ENCODE results near the gene ZCCHC17.

GRCh38 chr1:31410871-31411270 is 114.0 kb downstream of the ZCCHC17 start:
- no peak for TF ChIP-seq CTCF (IDR thresholded peaks at IDR 0.05 in 8 of 11, conservative IDR thresholded peaks at IDR 0.05 in 3 of 11)
- no peak for TF ChIP-seq POLR2AphosphoS5 (IDR thresholded peaks at IDR 0.05)
- no peak for TF ChIP-seq POLR2A (IDR thresholded peaks at IDR 0.05)

Measured in spleen (tissue), 7 donors.